NCI-H2029 treated with DMSO at 0.1 percent for 48 hours (cell line): ENCODE data around the gene HOXA7.
A peak's percentile ranks its signal among the peaks of the same experiment; 100 is the strongest.

ENCODE experiments used
- DNase-seq: peaks from one replicate; lab custom pipeline; 2025; lab: John Stamatoyannopoulos, UW

HOXA7 gene

DNA sequence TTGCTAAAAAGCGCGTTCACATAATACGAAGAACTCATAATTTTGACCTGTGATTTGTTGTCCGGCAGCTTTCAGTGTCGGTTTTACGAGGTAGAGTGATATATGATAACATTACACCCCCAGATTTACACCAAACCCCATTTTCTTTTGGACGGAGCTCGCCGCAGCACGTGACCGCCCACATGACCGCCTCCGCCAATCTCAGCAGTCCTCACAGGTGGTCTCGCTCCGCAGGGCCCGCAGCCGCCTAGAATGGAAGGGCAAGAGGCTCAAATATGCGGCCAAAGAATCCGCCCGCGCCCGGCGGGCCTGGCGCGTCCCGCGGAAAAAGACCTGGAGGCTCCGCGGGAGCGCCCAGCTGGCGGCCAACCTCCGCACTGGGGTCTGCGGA lies at the start of gene HOXA7:
Gene HOXA7, minus strand, starts transcription at position 168 of the 391 bp plus-strand sequence. Its CDS starts 130 bp downstream, at position 38.
- no peak for DNase-seq

- no peak for DNase-seq
Measured at GRCh38 chr7:27205325-27206280, 49.1 kb upstream of the HOXA7 start.

- no peak for DNase-seq
Measured at GRCh38 chr7:27204851-27205322, 48.4 kb upstream of the HOXA7 start.

GRCh38 chr7:27203964-27204594 lies 47.6 kb upstream of the HOXA7 start:
- no peak for DNase-seq

- DNase-seq = no peak
Measured at GRCh38 chr7:27203365-27203953, 47.0 kb upstream of the HOXA7 start.

GRCh38 chr7:27202862-27203134 lies 46.3 kb upstream of the HOXA7 start:
- DNase-seq = no peak

- no peak for DNase-seq
Measured at GRCh38 chr7:27202018-27202861, 45.8 kb upstream of the HOXA7 start.

GRCh38 chr7:27201580-27202017 lies 45.1 kb upstream of the HOXA7 start:
- no peak for DNase-seq

- no peak for DNase-seq
Measured at GRCh38 chr7:27200761-27201579, 44.5 kb upstream of the HOXA7 start.

GRCh38 chr7:27199849-27200760 lies 43.6 kb upstream of the HOXA7 start, which contains the start of gene HOXA13:
HOXA13 (minus strand) TSS chr7:27200091; CDS start chr7:27200077, 14 bp downstream.
- DNase-seq = no peak

GRCh38 chr7:27198871-27199801 lies 42.7 kb upstream of the HOXA7 start:
- no peak for DNase-seq

- DNase-seq = no peak
Measured at GRCh38 chr7:27198138-27198841, 41.8 kb upstream of the HOXA7 start.

DNA sequence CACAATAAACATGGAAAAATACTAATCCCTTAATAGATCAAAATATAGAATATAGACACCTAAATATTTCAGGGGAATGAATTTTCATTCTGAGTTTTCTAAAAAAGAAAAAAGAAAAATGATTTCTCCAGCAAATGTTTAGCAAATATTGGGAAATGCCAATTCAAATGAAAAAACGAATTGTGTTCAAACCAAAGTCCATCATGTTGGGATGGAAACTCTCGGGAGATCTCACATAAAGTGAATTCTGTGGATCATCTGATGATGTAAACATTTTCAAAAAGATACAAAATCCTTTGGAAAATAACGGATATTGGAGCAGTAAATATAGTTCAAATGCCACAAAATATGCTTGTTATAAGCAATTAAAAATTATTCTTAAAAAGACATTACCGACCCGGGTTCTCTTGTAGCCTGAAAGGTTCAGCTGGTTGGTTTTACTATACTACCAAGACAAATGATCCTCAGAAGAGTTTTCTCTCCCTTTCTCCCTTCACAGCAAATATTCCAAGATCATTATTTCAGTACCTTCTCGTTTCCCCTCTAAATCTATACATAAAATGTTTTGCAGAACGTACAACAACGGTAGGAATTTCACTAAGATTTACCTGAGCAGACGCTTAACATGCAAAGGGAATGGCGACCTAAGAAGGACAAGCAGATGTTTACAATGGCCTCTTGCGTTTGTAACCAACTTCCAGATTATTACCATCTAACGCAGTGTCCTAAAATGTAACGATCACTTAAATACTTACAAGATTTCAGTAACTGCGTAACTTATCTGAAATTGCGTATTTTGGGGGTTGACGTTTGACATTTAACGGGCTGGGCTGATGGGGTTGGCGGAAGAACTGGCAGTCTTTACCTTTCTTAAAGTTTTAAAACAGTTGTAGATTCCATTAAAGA lies 40.9 kb upstream of the HOXA7 start:
- no peak for DNase-seq

- DNase-seq = peak; percentile 50
Measured at GRCh38 chr7:27196287-27196767, 39.9 kb upstream of the HOXA7 start.

GRCh38 chr7:27194686-27195379 lies 38.4 kb upstream of the HOXA7 start:
- DNase-seq = no peak

DNA sequence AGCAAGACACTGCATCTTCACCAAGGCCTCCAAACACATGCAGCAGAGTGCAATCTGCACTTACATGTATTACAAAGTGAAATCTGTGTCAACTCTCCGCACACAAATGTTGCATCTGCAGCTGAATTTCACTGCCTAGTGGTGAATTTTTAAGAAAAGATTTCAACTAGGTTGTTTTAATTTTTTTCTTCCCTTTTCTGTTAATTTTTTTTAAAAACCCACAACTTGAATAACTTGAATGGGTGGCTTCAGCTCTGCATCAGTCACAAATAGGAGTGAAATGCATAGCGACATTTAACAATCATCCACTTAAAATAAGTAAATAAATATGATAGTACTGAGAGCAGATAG lies 37.5 kb upstream of the HOXA7 start:
- no peak for DNase-seq
